SK-N-SH (cell line): ENCODE data around the gene MACROD2. TPM values are rescaled to one million over a fixed set of nuclear protein-coding genes. Genes with fewer than 3 reads are reported as not detected.

Experiments used
- CTCF ChIA-PET: fragments of 300-600, 350-600 bp; formaldehyde crosslinking; extraction: SDS; loops from one replicate; lab custom pipeline; 2021; lab: Yijun Ruan, JAX
- POLR2A ChIA-PET: fragments of 350-600 bp; sonication (Branson Sonifier 250); formaldehyde crosslinking; extraction: SDS; loops from one replicate; lab custom pipeline; 2020; ENCODE audit warnings: antibody characterized with exemption, inconsistent platforms; lab: Yijun Ruan, JAX
- DNase-seq: peaks from one replicate; pipeline ENCODE4 v3.0.0; 2012
- H2AFZ ChIP-seq: fragments of 200-600 bp; sonication (generic); 2 replicates; pipeline ENCODE4 v1.8.1; 2016; ENCODE audit warnings: antibody characterized with exemption, mild to moderate bottlenecking, low read depth
- H3F3A ChIP-seq: fragments of 200-600 bp; sonication (generic); replicated peaks from 2 replicates; pipeline ENCODE3; 2016; ENCODE audit warnings: antibody characterized with exemption, mild to moderate bottlenecking; ENCODE audit not compliant: insufficient read depth
- H3K27ac ChIP-seq, 2 experiments: fragments of 200-500 bp in 1 of 2; fragments of 200-600 bp in 1 of 2; sonication (Bioruptor generic) in 1 of 2; sonication (generic), shearing (Covaris generic) in 1 of 2; 2 replicates each; pipeline versions ENCODE4 v1.5.1 to v1.6.1; 2014 to 2016; ENCODE audit warnings: low read depth in 2 of 2, inconsistent platforms in 1 of 2, low read length in 1 of 2, mild to moderate bottlenecking in 1 of 2, mixed read lengths in 1 of 2
- H3K27me3 ChIP-seq: fragments of 200-600 bp; sonication (generic), shearing (Covaris generic); 2 replicates; pipeline ENCODE4 v1.6.1; 2016; ENCODE audit warnings: mixed run types; ENCODE audit not compliant: insufficient read depth
- H3K36me3 ChIP-seq, 2 experiments: fragments of 200-500 bp in 1 of 2; fragments of 200-600 bp in 1 of 2; sonication (Bioruptor generic) in 1 of 2; sonication (generic) in 1 of 2; replicated peaks in 1 of 2; 2 replicates each; pipeline versions ENCODE3 to v1.5.1; 2014 to 2016; ENCODE audit warnings: low read length in 1 of 2, mild to moderate bottlenecking in 1 of 2; ENCODE audit not compliant: insufficient read depth in 2 of 2, control insufficient read depth in 1 of 2
- H3K4me1 ChIP-seq, 2 experiments: fragments of 200-500 bp in 1 of 2; fragments of 200-600 bp in 1 of 2; sonication (Bioruptor generic) in 1 of 2; sonication (generic), shearing (Covaris generic) in 1 of 2; 2 replicates each; pipeline versions ENCODE4 v1.5.1 to v1.6.1; 2014 to 2016; ENCODE audit warnings: low read depth in 1 of 2, low read length in 1 of 2, mixed run types in 1 of 2; ENCODE audit not compliant: insufficient read depth in 2 of 2, control insufficient read depth in 1 of 2
- H3K4me2 ChIP-seq: fragments of 200-600 bp; sonication (generic), shearing (Covaris generic); 2 replicates; pipeline ENCODE4 v1.6.1; 2017; ENCODE audit warnings: mixed run types
- H3K4me3 ChIP-seq, 2 experiments: fragments of 200-500 bp in 1 of 2; fragments of 200-600 bp in 1 of 2; sonication (Bioruptor generic) in 1 of 2; sonication (generic), shearing (Covaris generic) in 1 of 2; 2 replicates each; pipeline versions ENCODE4 v1.5.1 to v1.8.1; 2014 to 2016; ENCODE audit warnings: low read depth in 2 of 2, inconsistent platforms in 1 of 2, low read length in 1 of 2, mild to moderate bottlenecking in 1 of 2, mixed read lengths in 1 of 2, moderate library complexity in 1 of 2
- H3K79me2 ChIP-seq: fragments of 200-600 bp; sonication (generic); 2 replicates; pipeline ENCODE4 v1.8.1; 2017; ENCODE audit warnings: mild to moderate bottlenecking; ENCODE audit not compliant: insufficient read depth
- H3K9ac ChIP-seq: fragments of 200-600 bp; sonication (generic); 2 replicates; pipeline ENCODE4 v1.6.1; 2017; ENCODE audit warnings: mixed run types
- H3K9me2 ChIP-seq: fragments of 200-600 bp; sonication (generic); 2 replicates; pipeline ENCODE4 v1.6.1; 2017; ENCODE audit warnings: mixed run types
- H3K9me3 ChIP-seq: fragments of 200-600 bp; sonication (generic); 2 replicates; pipeline ENCODE4 v1.6.1; 2017; ENCODE audit warnings: mixed run types, mild to moderate bottlenecking, moderate library complexity
- H4K20me1 ChIP-seq: fragments of 200-600 bp; sonication (generic); 2 replicates; pipeline ENCODE4 v1.6.1; 2017; ENCODE audit warnings: mild to moderate bottlenecking, mixed run types; ENCODE audit not compliant: insufficient read depth
- EZH2phosphoT487 ChIP-seq: fragments of 200-600 bp; sonication (generic); IDR thresholded peaks from 2 replicates; pipeline ENCODE4 v1.6.1; 2017; ENCODE audit warnings: low read depth, mixed run types, mild to moderate bottlenecking, antibody characterized with exemption, moderate library complexity, borderline replicate concordance
- GATA2 ChIP-seq: sonication (generic); formaldehyde crosslinking; IDR thresholded peaks from 2 replicates; pipeline ENCODE4 v1.5.0; 2020; ENCODE audit warnings: mild to moderate bottlenecking, missing genetic modification reagents
- JUND ChIP-seq: IDR thresholded peaks from 2 replicates; pipeline ENCODE4 v1.4.0; 2012
- RFX5 ChIP-seq: IDR thresholded peaks from 2 replicates; pipeline ENCODE4 v1.6.1; 2012; ENCODE audit warnings: mild to moderate bottlenecking, improper control_type of control experiment, low read length
- SIN3A ChIP-seq: IDR thresholded peaks from 2 replicates; pipeline ENCODE4 v1.6.1; 2012; ENCODE audit warnings: low read depth, mild to moderate bottlenecking, low read length, moderate library complexity, borderline replicate concordance
- TCF12 ChIP-seq: IDR thresholded peaks from 2 replicates; pipeline ENCODE4 v1.4.0; 2012
- TEAD4 ChIP-seq: IDR thresholded peaks from 2 replicates; pipeline ENCODE4 v1.4.0; 2012; ENCODE audit warnings: mild to moderate bottlenecking, borderline replicate concordance; ENCODE audit not compliant: insufficient read depth
- WGBS: methylation state at CpG from one replicate; pipeline ENCODE4 v1.1.6; 2017; ENCODE audit warnings: low lambda C conversion rate; 5-methylcytosine and 5-hydroxymethylcytosine counted together
- polyA plus RNA-seq, 3 experiments: library from polyadenylated mRNA; depleted of rRNA; stranded (reverse); fragments of >200 nt; gene quantifications; 2 replicates each; pipeline ENCODE4 v1.2.3, GENCODE V29; 2012
- TF ChIP-seq, protein P1 (sequence below): IDR thresholded peaks from 2 replicates; pipeline ENCODE4 v1.4.0; 2012; ENCODE audit warnings: low read depth
- TF ChIP-seq, protein P2 (sequence below): fragments of 150-350 bp; IDR thresholded peaks from 2 replicates; pipeline ENCODE4 v1.6.1; 2016; ENCODE audit warnings: mild to moderate bottlenecking, low read depth, low read length
- TF ChIP-seq, protein P3 (sequence below): fragments of 200-600 bp; sonication (generic); IDR thresholded peaks from 2 replicates; pipeline ENCODE4 v1.6.1; 2017; ENCODE audit warnings: antibody characterized with exemption, mild to moderate bottlenecking, moderate library complexity
- TF ChIP-seq, protein P4 (sequence below): IDR thresholded peaks from 2 replicates; pipeline ENCODE4 v1.6.1; 2012; ENCODE audit warnings: mild to moderate bottlenecking, low read depth, low read length, moderate library complexity
- TF ChIP-seq, protein P5 (sequence below): fragments of 150-350 bp; IDR thresholded peaks from 2 replicates; pipeline ENCODE4 v1.6.1; 2017; ENCODE audit warnings: antibody characterized with exemption, low read length, low read depth, borderline replicate concordance
- TF ChIP-seq, protein P6 (sequence below): IDR thresholded peaks from 2 replicates; pipeline ENCODE4; 2012

MACROD2 gene
- polyA plus RNA-seq, 1 of the 3 experiments (the other 2 are of a cell fraction), result 0.33 TPM

DNA sequence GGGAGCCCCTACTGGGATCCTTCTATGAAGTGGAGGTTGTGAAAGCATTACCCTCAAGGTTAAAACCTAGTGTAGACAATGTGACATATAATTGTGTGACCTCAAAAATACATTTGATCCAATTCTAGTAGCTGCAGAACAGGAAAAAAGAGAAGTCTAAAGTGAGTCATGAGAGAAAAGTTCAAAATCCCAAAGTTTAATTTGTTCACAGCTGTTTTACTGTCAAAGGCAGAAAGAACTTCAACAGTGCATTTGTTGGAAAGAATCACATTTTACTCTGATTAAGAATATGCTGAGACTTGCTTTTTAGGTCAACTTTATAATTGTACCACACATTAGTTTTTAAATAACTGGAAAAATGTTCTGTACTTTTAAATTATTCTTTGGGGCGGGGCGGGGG, 1369.5 kb downstream of the MACROD2 start:
- Histone ChIP-seq H3K36me3 (no peaks in the 10 kb centered on the region), H3K9ac (no peak overlapping the region), H3K4me3 (no peak overlapping the region), H3F3A (no peaks in the 10 kb centered on the region), H3K9me3 (no peaks in the 10 kb centered on the region), H3K27me3 (no peaks in the 10 kb centered on the region), H4K20me1 (no peaks in the 10 kb centered on the region), H2AFZ (no peak overlapping the region), H3K79me2 (no peaks in the 10 kb centered on the region), H3K27ac (no peak overlapping the region), H3K4me1 (no peaks in the 10 kb centered on the region), H3K4me2 (no peak overlapping the region), H3K9me2 (no peaks in the 10 kb centered on the region)
- ChIA-PET POLR2A (no interaction called here), CTCF (interaction anchor here (1.4 kb wide), 1 partner anchor 14 kb away, joined by 3 read pairs; no protein-coding TSS in a partner anchor)
- DNase-seq, result no peak
- TF ChIP-seq GATA2 (CRISPR knock-in tag) (no peak), TCF12 (no peak), TEAD4 (no peak), RFX5 (no peak), SIN3A (no peak), EZH2phosphoT487 (no peak), JUND (no peak)
- TF ChIP-seq, protein P1, sequence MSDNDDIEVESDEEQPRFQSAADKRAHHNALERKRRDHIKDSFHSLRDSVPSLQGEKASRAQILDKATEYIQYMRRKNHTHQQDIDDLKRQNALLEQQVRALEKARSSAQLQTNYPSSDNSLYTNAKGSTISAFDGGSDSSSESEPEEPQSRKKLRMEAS, result no peak
- TF ChIP-seq, protein P2, sequence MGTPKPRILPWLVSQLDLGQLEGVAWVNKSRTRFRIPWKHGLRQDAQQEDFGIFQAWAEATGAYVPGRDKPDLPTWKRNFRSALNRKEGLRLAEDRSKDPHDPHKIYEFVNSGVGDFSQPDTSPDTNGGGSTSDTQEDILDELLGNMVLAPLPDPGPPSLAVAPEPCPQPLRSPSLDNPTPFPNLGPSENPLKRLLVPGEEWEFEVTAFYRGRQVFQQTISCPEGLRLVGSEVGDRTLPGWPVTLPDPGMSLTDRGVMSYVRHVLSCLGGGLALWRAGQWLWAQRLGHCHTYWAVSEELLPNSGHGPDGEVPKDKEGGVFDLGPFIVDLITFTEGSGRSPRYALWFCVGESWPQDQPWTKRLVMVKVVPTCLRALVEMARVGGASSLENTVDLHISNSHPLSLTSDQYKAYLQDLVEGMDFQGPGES, result no peak
- TF ChIP-seq, protein P3, sequence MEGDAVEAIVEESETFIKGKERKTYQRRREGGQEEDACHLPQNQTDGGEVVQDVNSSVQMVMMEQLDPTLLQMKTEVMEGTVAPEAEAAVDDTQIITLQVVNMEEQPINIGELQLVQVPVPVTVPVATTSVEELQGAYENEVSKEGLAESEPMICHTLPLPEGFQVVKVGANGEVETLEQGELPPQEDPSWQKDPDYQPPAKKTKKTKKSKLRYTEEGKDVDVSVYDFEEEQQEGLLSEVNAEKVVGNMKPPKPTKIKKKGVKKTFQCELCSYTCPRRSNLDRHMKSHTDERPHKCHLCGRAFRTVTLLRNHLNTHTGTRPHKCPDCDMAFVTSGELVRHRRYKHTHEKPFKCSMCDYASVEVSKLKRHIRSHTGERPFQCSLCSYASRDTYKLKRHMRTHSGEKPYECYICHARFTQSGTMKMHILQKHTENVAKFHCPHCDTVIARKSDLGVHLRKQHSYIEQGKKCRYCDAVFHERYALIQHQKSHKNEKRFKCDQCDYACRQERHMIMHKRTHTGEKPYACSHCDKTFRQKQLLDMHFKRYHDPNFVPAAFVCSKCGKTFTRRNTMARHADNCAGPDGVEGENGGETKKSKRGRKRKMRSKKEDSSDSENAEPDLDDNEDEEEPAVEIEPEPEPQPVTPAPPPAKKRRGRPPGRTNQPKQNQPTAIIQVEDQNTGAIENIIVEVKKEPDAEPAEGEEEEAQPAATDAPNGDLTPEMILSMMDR, result no peak
- TF ChIP-seq, protein P4, sequence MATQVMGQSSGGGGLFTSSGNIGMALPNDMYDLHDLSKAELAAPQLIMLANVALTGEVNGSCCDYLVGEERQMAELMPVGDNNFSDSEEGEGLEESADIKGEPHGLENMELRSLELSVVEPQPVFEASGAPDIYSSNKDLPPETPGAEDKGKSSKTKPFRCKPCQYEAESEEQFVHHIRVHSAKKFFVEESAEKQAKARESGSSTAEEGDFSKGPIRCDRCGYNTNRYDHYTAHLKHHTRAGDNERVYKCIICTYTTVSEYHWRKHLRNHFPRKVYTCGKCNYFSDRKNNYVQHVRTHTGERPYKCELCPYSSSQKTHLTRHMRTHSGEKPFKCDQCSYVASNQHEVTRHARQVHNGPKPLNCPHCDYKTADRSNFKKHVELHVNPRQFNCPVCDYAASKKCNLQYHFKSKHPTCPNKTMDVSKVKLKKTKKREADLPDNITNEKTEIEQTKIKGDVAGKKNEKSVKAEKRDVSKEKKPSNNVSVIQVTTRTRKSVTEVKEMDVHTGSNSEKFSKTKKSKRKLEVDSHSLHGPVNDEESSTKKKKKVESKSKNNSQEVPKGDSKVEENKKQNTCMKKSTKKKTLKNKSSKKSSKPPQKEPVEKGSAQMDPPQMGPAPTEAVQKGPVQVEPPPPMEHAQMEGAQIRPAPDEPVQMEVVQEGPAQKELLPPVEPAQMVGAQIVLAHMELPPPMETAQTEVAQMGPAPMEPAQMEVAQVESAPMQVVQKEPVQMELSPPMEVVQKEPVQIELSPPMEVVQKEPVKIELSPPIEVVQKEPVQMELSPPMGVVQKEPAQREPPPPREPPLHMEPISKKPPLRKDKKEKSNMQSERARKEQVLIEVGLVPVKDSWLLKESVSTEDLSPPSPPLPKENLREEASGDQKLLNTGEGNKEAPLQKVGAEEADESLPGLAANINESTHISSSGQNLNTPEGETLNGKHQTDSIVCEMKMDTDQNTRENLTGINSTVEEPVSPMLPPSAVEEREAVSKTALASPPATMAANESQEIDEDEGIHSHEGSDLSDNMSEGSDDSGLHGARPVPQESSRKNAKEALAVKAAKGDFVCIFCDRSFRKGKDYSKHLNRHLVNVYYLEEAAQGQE, result no peak
- TF ChIP-seq, protein P5, sequence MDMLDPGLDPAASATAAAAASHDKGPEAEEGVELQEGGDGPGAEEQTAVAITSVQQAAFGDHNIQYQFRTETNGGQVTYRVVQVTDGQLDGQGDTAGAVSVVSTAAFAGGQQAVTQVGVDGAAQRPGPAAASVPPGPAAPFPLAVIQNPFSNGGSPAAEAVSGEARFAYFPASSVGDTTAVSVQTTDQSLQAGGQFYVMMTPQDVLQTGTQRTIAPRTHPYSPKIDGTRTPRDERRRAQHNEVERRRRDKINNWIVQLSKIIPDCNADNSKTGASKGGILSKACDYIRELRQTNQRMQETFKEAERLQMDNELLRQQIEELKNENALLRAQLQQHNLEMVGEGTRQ, result no peak
- TF ChIP-seq, protein P6, sequence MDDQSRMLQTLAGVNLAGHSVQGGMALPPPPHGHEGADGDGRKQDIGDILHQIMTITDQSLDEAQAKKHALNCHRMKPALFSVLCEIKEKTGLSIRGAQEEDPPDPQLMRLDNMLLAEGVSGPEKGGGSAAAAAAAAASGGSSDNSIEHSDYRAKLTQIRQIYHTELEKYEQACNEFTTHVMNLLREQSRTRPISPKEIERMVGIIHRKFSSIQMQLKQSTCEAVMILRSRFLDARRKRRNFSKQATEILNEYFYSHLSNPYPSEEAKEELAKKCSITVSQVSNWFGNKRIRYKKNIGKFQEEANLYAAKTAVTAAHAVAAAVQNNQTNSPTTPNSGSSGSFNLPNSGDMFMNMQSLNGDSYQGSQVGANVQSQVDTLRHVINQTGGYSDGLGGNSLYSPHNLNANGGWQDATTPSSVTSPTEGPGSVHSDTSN, result no peak
- 56% methylated on average over 2 of the region's 2 CpGs for WGBS
